Mesenchymal stem cell (in vitro differentiated cells and primary cell): ENCODE measurements around the gene STK40.
A peak's percentile ranks its signal among the peaks of the same experiment; 100 is the strongest.

Experiments used
- DNase-seq: peaks from one replicate; pipeline ENCODE4 v3.0.0-alpha.2; 2013
- H2AFZ ChIP-seq: one replicate; pipeline ENCODE4 v1.6.1; 2013; ENCODE audit warnings: low read depth, mild to moderate bottlenecking, control low read depth, inconsistent platforms, low read length, moderate library complexity
- H2AK5ac ChIP-seq: 2 replicates; pipeline ENCODE4 v1.6.1; 2013; ENCODE audit warnings: low read length, moderate library complexity, mild to moderate bottlenecking, inconsistent platforms; ENCODE audit not compliant: severe bottlenecking
- H2BK120ac ChIP-seq: one replicate; pipeline ENCODE4 v1.6.1; 2013; ENCODE audit warnings: low read depth, mild to moderate bottlenecking, inconsistent platforms, low read length, moderate library complexity
- H2BK12ac ChIP-seq, 2 experiments: one replicate each; pipeline ENCODE4 v1.6.1; 2013; ENCODE audit warnings: inconsistent platforms in 2 of 2, low read length in 2 of 2, mild to moderate bottlenecking in 2 of 2, moderate library complexity in 2 of 2, control low read depth in 1 of 2
- H2BK15ac ChIP-seq: one replicate; pipeline ENCODE4 v1.6.1; 2013; ENCODE audit warnings: mild to moderate bottlenecking, low read depth, inconsistent platforms; ENCODE audit not compliant: poor library complexity, severe bottlenecking
- H2BK5ac ChIP-seq: 2 replicates; pipeline ENCODE4 v1.6.1; 2013; ENCODE audit warnings: low read depth, mild to moderate bottlenecking, low read length, control low read depth, inconsistent platforms; ENCODE audit not compliant: poor library complexity, severe bottlenecking
- H3K14ac ChIP-seq, 2 experiments: one replicate each; pipeline ENCODE4 v1.6.1; 2013; ENCODE audit warnings: inconsistent platforms in 2 of 2, low read length in 2 of 2, control low read depth in 1 of 2, mild to moderate bottlenecking in 1 of 2, moderate library complexity in 1 of 2
- H3K18ac ChIP-seq, 2 experiments: one replicate each; pipeline ENCODE4 v1.6.1; 2013; ENCODE audit warnings: inconsistent platforms in 2 of 2, low read length in 2 of 2, control low read depth in 1 of 2, low read depth in 1 of 2, mild to moderate bottlenecking in 1 of 2
- H3K23ac ChIP-seq, 2 experiments: one replicate each; pipeline ENCODE4 v1.6.1; 2013; ENCODE audit warnings: inconsistent platforms in 2 of 2, low read length in 2 of 2, mild to moderate bottlenecking in 2 of 2, moderate library complexity in 2 of 2, control low read depth in 1 of 2
- H3K27ac ChIP-seq: 2 replicates; pipeline ENCODE4 v1.5.1; 2013; ENCODE audit warnings: mild to moderate bottlenecking, moderate library complexity, low read length, control low read depth, inconsistent platforms; ENCODE audit not compliant: poor library complexity, severe bottlenecking
- H3K27me3 ChIP-seq, 2 experiments: 2 replicates each; pipeline versions ENCODE4 v1.6.1 to v1.7.0; 2013; ENCODE audit warnings: low read length in 2 of 2, mild to moderate bottlenecking in 2 of 2, moderate library complexity in 2 of 2, control low read depth in 1 of 2, inconsistent platforms in 1 of 2; ENCODE audit not compliant: control insufficient read depth in 1 of 2, insufficient read depth in 1 of 2
- H3K36me3 ChIP-seq, 2 experiments: 2 replicates each; pipeline versions ENCODE4 v1.6.1 to v1.7.0; 2013; ENCODE audit warnings: low read length in 2 of 2, control low read depth in 1 of 2, inconsistent platforms in 1 of 2, low read depth in 1 of 2, mild to moderate bottlenecking in 1 of 2; ENCODE audit not compliant: insufficient read depth in 2 of 2, control insufficient read depth in 1 of 2
- H3K4ac ChIP-seq, 2 experiments: one replicate each; pipeline ENCODE4 v1.6.1; 2013; ENCODE audit warnings: inconsistent platforms in 2 of 2, low read length in 2 of 2, mild to moderate bottlenecking in 2 of 2, moderate library complexity in 2 of 2, control low read depth in 1 of 2, low read depth in 1 of 2
- H3K4me1 ChIP-seq: 2 replicates; pipeline ENCODE4 v1.6.1; 2013; ENCODE audit warnings: low read depth, low read length, control low read depth; ENCODE audit not compliant: control insufficient read depth, insufficient read depth
- H3K4me2 ChIP-seq: 2 replicates; pipeline ENCODE4 v1.6.1; 2013; ENCODE audit warnings: low read length, mild to moderate bottlenecking, inconsistent platforms; ENCODE audit not compliant: poor library complexity, severe bottlenecking
- H3K4me3 ChIP-seq, 2 experiments: 2 replicates each; pipeline versions ENCODE4 v1.5.1 to v1.7.0; 2013; ENCODE audit warnings: low read length in 2 of 2, mild to moderate bottlenecking in 2 of 2, control low read depth in 1 of 2, low read depth in 1 of 2; ENCODE audit not compliant: insufficient read depth in 1 of 2
- H3K79me1 ChIP-seq: replicated peaks from 2 replicates; pipeline ENCODE4 v1.6.1; 2013; ENCODE audit warnings: mild to moderate bottlenecking, control low read depth, low read length, inconsistent platforms; ENCODE audit not compliant: poor library complexity, severe bottlenecking
- H3K9ac ChIP-seq: 2 replicates; pipeline ENCODE4 v1.7.0; 2013; ENCODE audit warnings: mild to moderate bottlenecking, low read length, moderate library complexity
- H3K9me3 ChIP-seq: 2 replicates; pipeline ENCODE4 v1.7.0; 2013; ENCODE audit warnings: mild to moderate bottlenecking, low read length; ENCODE audit not compliant: control insufficient read depth
- H4K8ac ChIP-seq: one replicate; pipeline ENCODE4 v1.6.1; 2013; ENCODE audit warnings: inconsistent platforms, mild to moderate bottlenecking, low read length, moderate library complexity
- H4K91ac ChIP-seq: one replicate; pipeline ENCODE4 v1.6.1; 2013; ENCODE audit warnings: mild to moderate bottlenecking, low read length, inconsistent platforms
- WGBS: methylation state at CpG from one replicate; pipeline ENCODE4 v1.1.7; 2013; ENCODE audit warnings: mixed read lengths; 5-methylcytosine and 5-hydroxymethylcytosine counted together

STK40 gene

DNA sequence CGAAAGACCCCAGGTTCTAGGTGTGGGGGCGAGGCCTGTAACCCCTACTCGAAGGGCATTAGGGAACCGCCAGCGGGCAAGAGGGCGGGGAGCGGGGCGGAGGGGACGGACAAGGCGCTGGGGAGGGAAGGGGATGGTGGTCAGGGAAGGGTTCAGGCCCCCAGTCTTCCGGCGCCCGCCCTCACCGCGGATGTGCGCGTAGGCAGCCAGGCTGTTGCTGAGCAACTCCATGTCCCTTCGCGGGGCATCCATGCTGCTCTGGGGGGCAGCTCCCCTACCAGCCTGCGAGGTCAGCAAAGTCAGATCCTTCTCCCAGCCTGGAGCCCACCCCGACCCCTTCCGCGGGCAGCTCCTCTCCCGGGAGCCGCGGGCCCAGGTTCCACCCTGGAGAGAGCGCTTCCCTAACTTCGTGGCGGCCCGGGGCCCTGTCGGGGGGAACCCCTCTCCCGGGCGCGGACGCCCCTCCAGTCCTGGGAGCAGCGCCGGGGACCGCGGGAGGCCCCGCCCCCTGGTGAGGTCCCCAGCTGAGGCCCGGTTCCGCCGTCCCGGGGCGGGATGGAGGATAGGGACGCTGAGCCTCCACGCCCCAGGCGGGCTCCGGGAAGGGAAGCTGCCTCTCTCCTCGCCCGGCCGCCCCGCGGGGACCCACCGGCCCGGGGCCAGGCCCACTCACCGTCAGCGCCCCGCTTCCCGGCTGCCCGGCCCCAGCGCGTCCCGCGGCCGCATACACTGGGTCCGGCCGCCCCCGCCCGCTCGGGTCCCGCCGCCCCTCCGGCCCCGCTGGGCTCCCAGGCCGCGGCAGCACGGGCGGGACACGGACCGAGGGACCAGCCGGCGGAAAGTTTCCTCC is 62.7 kb downstream of the STK40 start:
- Histone ChIP-seq H2AFZ (no peak overlapping the region), H3K23ac (peak overlapping the region in 1 of 2 experiments; percentile 56), H2AK5ac (peak overlapping the region; percentile 50), H3K18ac (peak overlapping the region; percentile 38 to 98), H3K9me3 (no peaks in the 10 kb centered on the region), H3K79me1 (peaks cover 16% of the 10 kb centered on the region), H2BK12ac (peak overlapping the region; percentile 69 to 80), H2BK15ac (peak overlapping the region; percentile 83), H3K36me3 (peaks cover 4 to 26% of the 10 kb centered on the region in 2 experiments), H4K8ac (peak overlapping the region; percentile 87), H3K4me1 (peaks cover 48% of the 10 kb centered on the region), H3K9ac (peak overlapping the region; percentile 93), H3K4me3 (peak overlapping the region; percentile 79 to 87), H3K27me3 (no peaks in the 10 kb centered on the region), H3K4ac (peak overlapping the region; percentile 83 to 99), H2BK120ac (peak overlapping the region; percentile 96), H3K27ac (peak overlapping the region; percentile 91), H2BK5ac (peak overlapping the region; percentile 93), H3K14ac (peak overlapping the region; percentile 59 to 97), H4K91ac (peak overlapping the region; percentile 10), H3K4me2 (peak overlapping the region; percentile 64)
- under 1% methylated on average over 50 of the region's 83 CpGs for WGBS
- DNase-seq = peak; percentile 80

DNA sequence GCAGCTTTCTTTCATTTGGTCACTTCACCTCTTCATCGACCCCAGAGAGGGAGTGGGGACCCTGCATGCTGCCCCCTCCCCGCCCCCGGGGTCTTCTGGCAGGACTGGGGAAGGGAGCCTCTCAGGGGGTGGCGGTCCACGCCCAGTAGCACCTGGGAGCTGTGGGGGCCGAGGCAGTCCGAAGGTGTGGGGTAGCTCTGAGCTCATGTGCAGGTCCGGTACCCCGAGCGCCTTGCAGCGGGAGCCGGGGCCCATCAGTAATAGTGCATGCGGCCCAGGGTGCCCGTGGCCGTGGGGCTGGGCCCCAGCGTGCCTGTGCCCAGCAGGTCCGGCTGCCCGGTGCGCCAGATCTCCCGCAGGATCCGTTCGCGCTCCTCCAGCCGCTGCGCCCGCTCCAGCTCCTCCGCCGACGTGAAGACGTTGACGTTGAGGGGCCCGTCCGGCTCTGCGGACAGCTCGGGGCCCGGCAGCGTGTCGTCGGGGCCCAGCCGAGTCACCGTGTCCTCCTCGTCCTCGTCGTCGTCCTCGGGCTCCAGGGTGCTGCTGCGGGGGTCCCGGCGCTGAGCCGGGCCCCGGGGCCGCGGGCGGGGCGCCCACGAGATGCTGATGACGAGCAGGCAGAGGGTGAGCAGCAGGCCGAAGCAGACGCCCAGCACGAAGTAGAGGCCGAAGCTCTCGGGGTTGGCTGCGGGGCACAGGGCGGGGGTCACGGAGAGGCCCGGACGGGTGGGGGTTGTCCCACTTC is 63.5 kb downstream of the STK40 start:
- Histone ChIP-seq H3K79me1 (peaks cover 16% of the 10 kb centered on the region), H3K18ac (peak overlapping the region; percentile 38 to 98), H3K4ac (peak overlapping the region; percentile 50 to 99), H3K36me3 (peaks cover 5 to 27% of the 10 kb centered on the region in 2 experiments), H4K91ac (peak overlapping the region; percentile 10), H3K4me3 (peak overlapping the region; percentile 79 to 87), H2BK12ac (peak overlapping the region; percentile 2 to 32), H3K23ac (peak overlapping the region in 1 of 2 experiments; percentile 56), H3K14ac (peak overlapping the region in 1 of 2 experiments; percentile 97), H2AFZ (no peak overlapping the region), H4K8ac (peak overlapping the region; percentile 87), H3K9ac (peak overlapping the region; percentile 93), H2BK120ac (peak overlapping the region; percentile 96), H3K4me2 (peak overlapping the region; percentile 64), H3K27ac (peak overlapping the region; percentile 91), H2BK15ac (peak overlapping the region; percentile 94), H3K4me1 (peaks cover 41% of the 10 kb centered on the region), H3K27me3 (no peaks in the 10 kb centered on the region), H2BK5ac (peak overlapping the region; percentile 82), H2AK5ac (peak overlapping the region; percentile 5), H3K9me3 (no peaks in the 10 kb centered on the region)
- peak; percentile 46 for DNase-seq
- 12% methylated on average over 63 of the region's 67 CpGs for WGBS

DNA sequence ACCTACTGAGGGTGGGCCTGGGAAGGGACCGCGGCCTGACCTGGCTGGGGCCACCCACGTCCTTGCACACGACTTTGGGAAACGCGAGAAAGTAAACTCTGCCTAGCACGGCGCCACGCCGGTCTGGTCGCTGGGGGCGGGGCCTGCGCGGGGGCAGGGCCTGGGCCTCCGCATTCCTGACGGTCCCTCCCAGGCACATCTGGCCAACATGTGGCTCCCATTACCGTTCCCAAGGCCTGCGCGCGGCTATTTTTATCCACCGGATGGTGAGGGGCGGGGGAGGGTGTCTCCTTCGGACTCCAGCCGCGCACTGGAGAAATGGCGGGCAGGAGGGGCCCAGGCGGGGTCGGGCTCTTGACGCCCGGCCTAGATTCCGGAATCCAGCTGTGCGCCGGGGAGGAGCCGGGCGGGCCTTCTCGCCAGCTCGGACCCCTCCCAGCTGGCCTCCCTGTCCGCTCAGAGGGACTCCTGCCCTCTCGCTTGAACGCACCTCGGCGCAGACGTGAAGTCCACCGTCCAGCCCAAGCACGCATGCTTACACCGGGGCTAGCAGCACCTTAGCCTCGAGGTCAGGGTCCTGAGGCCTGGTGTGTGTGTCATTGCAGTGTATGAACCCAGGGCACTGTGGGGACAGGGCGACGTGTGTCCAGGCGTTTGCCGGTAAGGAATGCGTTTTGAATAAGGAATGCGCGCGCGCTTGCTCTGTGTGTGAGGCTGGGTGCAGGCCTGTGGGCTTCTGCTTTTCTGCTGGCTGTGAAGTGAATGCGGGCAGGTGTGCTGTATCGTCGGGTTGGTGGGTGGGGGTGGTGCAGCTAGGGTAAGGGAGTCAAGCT is 64.4 kb downstream of the STK40 start:
- Histone ChIP-seq H4K8ac (peak overlapping the region; percentile 92), H3K27me3 (no peaks in the 10 kb centered on the region), H3K23ac (no peak overlapping the region), H3K79me1 (peaks cover 12% of the 10 kb centered on the region), H3K14ac (peak overlapping the region in 1 of 2 experiments; percentile 89), H3K18ac (peak overlapping the region; percentile 95 to 98), H3K9me3 (no peaks in the 10 kb centered on the region), H3K4me1 (peaks cover 33% of the 10 kb centered on the region), H4K91ac (peak overlapping the region; percentile 85), H2BK5ac (no peak overlapping the region), H3K4ac (peak overlapping the region; percentile 50 to 63), H3K4me2 (peak overlapping the region; percentile 64), H2BK120ac (peak overlapping the region; percentile 96), H2BK12ac (peak overlapping the region; percentile 3 to 68), H2BK15ac (peak overlapping the region; percentile 39), H3K27ac (peak overlapping the region; percentile 52), H3K4me3 (peak overlapping the region; percentile 53 to 87), H2AFZ (no peak overlapping the region), H2AK5ac (no peak overlapping the region), H3K9ac (peak overlapping the region; percentile 93), H3K36me3 (peaks cover 9 to 33% of the 10 kb centered on the region in 2 experiments)
- WGBS = 5% methylated on average over 58 of the region's 59 CpGs
- peak; percentile 94 for DNase-seq
